ENCODE data around the gene OSBP2. TPM values are rescaled to one million over a fixed set of nuclear protein-coding genes. Genes with fewer than 3 reads are reported as not detected.

The OSBP2 gene
- total RNA-seq, 1 donor from 2014 or later: 3.1 TPM

DNA sequence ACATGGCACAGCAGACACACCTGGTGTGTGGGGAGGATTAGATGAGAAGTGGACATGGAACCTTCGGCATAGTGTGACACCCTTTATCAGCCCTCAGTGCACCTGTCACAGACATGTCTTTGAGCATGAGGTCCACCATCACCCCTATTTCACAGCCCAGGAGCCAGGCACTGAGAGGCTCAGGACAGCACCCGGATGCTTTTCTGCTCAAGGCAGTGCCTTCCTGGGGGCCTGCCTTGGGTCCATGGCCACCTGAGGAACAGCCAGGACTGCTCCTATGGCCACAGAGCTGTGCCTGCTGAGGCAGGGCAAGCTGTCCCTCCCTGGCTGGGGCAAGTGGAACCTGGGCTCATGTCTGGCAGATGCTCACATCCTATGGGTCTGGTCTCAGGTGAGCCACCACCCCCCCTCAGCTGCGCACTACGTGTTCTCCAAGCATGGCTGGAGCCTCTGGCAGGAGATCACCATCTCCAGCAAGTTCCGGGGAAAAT lies 198.1 kb downstream of the OSBP2 start:
- Histone ChIP-seq H3K9me3 (no peaks in the 10 kb centered on the region), H3K4me3 (no peak overlapping the region), H3K27ac (no peak overlapping the region), H3K36me3 (peaks cover 9% of the 10 kb centered on the region), H3K27me3 (ENCODE audit: low read depth) (no peaks in the 10 kb centered on the region), H3K4me1 (no peaks in the 10 kb centered on the region)
- ATAC-seq (no peak), DNase-seq (no peak)
- intact Hi-C loops (cut with DNase I): no loop called here
- TF ChIP-seq, protein P1, sequence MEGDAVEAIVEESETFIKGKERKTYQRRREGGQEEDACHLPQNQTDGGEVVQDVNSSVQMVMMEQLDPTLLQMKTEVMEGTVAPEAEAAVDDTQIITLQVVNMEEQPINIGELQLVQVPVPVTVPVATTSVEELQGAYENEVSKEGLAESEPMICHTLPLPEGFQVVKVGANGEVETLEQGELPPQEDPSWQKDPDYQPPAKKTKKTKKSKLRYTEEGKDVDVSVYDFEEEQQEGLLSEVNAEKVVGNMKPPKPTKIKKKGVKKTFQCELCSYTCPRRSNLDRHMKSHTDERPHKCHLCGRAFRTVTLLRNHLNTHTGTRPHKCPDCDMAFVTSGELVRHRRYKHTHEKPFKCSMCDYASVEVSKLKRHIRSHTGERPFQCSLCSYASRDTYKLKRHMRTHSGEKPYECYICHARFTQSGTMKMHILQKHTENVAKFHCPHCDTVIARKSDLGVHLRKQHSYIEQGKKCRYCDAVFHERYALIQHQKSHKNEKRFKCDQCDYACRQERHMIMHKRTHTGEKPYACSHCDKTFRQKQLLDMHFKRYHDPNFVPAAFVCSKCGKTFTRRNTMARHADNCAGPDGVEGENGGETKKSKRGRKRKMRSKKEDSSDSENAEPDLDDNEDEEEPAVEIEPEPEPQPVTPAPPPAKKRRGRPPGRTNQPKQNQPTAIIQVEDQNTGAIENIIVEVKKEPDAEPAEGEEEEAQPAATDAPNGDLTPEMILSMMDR (IDR thresholded peaks at IDR 0.05): no peak

GRCh38 chr22:30893434-30894370 lies 199.0 kb downstream of the OSBP2 start:
- DNase-seq (no peak), ATAC-seq (no peak)
- no peaks in the 10 kb centered on the region for H3K4me1 ChIP-seq
- intact Hi-C loops (cut with DNase I): no loop called here
- H3K27ac ChIP-seq: no peak overlapping the region
- no peak overlapping the region for H3K4me3 ChIP-seq
- H3K36me3 ChIP-seq: peaks cover 9% of the 10 kb centered on the region
- no peaks in the 10 kb centered on the region for H3K27me3 ChIP-seq (ENCODE audit: low read depth)
- TF ChIP-seq, protein P1 (IDR thresholded peaks at IDR 0.05): no peak
- H3K9me3 ChIP-seq: peaks cover under 1% of the 10 kb centered on the region

DNA sequence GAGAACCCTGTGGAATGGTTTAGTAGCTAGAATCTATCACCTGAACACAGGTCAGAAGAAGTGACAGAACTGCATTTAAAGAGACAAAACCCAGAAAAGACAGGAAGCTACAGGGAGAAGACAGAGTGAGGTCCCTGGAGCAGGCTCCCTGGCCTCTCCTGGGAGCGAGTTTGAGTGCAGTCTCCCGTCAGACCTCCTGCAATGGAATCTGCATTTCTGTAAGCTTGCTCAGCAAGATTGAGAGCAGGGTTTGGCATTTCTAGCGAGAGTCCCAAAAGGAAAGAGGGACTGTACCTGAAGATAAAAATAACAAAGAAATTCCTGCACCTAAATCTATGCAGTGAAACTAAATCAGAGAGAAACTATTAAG lies 199.7 kb downstream of the OSBP2 start:
- Histone ChIP-seq H3K27ac (no peak overlapping the region), H3K4me1 (no peaks in the 10 kb centered on the region), H3K36me3 (peaks cover 4% of the 10 kb centered on the region), H3K4me3 (no peak overlapping the region), H3K9me3 (peaks cover 7% of the 10 kb centered on the region), H3K27me3 (ENCODE audit: low read depth) (no peaks in the 10 kb centered on the region)
- intact Hi-C loops (cut with DNase I): no loop called here
- no peak for DNase-seq
- TF ChIP-seq, protein P1 (IDR thresholded peaks at IDR 0.05): no peak
- no peak for ATAC-seq

DNA sequence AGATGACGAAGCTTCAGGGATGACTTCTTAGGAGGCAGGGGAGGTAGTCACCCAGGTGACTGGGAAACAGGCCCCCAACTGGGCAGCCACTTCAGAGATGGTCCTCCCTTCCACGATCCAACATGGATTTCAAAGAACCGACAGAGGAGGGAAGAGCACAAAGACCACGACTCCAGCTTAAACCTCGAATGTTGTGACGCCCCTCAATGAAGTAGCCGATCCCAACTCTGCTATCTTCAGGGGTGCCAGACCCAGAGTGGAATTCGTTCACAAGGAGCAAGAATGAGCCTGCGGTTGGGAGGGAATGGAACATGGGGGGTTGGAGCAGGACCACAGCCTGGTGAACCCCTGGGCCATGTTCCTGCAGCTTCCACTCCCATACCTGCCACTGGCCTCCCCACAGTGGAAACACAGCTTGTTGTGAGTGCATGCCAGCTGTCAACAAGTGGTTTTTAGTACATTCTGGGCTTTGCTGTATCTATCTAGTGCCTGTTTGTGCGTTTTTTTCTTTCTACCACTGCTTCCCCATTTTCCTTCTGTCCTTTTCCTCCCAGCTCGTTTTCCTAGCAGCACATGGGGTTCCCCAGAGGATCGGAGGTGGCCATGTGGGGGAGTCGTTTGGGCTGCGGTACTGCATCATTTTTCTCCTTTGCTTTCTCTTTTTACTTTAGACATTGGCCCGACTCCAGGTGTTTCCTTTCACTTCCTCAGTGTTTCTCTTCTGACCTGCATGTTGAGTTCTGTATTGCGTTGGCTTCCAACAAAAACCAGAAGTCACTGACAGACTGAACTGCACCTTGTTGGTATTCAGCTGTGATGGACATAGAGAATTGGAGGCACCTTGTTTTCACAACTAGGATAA lies 208.1 kb downstream of the OSBP2 start:
- Histone ChIP-seq H3K27me3 (ENCODE audit: low read depth) (no peaks in the 10 kb centered on the region), H3K4me3 (no peak overlapping the region), H3K4me1 (no peaks in the 10 kb centered on the region), H3K36me3 (peaks cover 8% of the 10 kb centered on the region), H3K9me3 (peaks cover 16% of the 10 kb centered on the region), H3K27ac (no peak overlapping the region)
- intact Hi-C loops (cut with DNase I): no loop called here
- TF ChIP-seq, protein P1 (IDR thresholded peaks at IDR 0.05): no peak
- ATAC-seq (no peak), DNase-seq (no peak)

GRCh38 chr22:30903876-30904460 lies 209.3 kb downstream of the OSBP2 start:
- Histone ChIP-seq H3K4me1 (no peaks in the 10 kb centered on the region), H3K4me3 (no peak overlapping the region), H3K27ac (no peak overlapping the region), H3K36me3 (peaks cover 8% of the 10 kb centered on the region), H3K9me3 (peaks cover 13% of the 10 kb centered on the region), H3K27me3 (ENCODE audit: low read depth) (no peaks in the 10 kb centered on the region)
- no peak for ATAC-seq
- DNase-seq: no peak
- intact Hi-C loops (cut with DNase I): no loop called here
- TF ChIP-seq, protein P1 (IDR thresholded peaks at IDR 0.05): no peak
